GM06990 (cell line): ENCODE results near the gene NEUROG1.
"Not testable (repeated sequence)": the region's sequence is repeated elsewhere in the genome, so short reads cannot be mapped to it uniquely, and the experiment has no call there.

ENCODE experiments used
- DNase-seq: peaks from one replicate; pipeline ENCODE4 v3.0.0-alpha.2; 2011; ENCODE audit not compliant: insufficient read length; ENCODE audit errors: extremely low read depth
- H3K27me3 ChIP-seq: replicated peaks from 2 replicates; pipeline ENCODE4 v1.6.0; 2011; ENCODE audit warnings: low read length; ENCODE audit not compliant: control insufficient read depth, insufficient read depth
- H3K36me3 ChIP-seq: 2 replicates; pipeline ENCODE4 v1.5.1; 2011; ENCODE audit warnings: low read length; ENCODE audit not compliant: control insufficient read depth, insufficient read depth
- H3K4me3 ChIP-seq: replicated peaks from 2 replicates; pipeline ENCODE4 v1.5.1; 2011; ENCODE audit warnings: low read depth, mild to moderate bottlenecking, control low read depth, low read length
- CTCF ChIP-seq: IDR thresholded peaks from 2 replicates; pipeline ENCODE4 v1.5.1; 2011; ENCODE audit warnings: low read length, control low read depth, mild to moderate bottlenecking, inconsistent platforms; ENCODE audit not compliant: insufficient read depth, poor library complexity, severe bottlenecking

NEUROG1 gene

GRCh38 chr5:135534609-135535419 is 950 bp downstream of the NEUROG1 start:
- no peak overlapping the region for H3K4me3 ChIP-seq
- no peak for DNase-seq
- no peak for TF ChIP-seq CTCF
- H3K27me3 ChIP-seq, result no peaks in the 10 kb centered on the region; the same call in 1 of the 2 replicates
- H3K36me3 ChIP-seq, result no peaks in the 10 kb centered on the region

- TF ChIP-seq CTCF, result no peak
- no peaks in the 10 kb centered on the region; the same call in 1 of the 2 replicates for H3K27me3 ChIP-seq
- no peaks in the 10 kb centered on the region for H3K36me3 ChIP-seq
- H3K4me3 ChIP-seq, result no peak overlapping the region
- DNase-seq, result no peak
Measured at GRCh38 chr5:135533794-135534193, 2.0 kb downstream of the NEUROG1 start.

GRCh38 chr5:135533334-135533733 is 2.4 kb downstream of the NEUROG1 start:
- no peak for DNase-seq
- TF ChIP-seq CTCF, result no peak
- Histone ChIP-seq H3K4me3 (no peak overlapping the region), H3K27me3 (no peaks in the 10 kb centered on the region; the same call in 1 of the 2 replicates), H3K36me3 (no peaks in the 10 kb centered on the region)

GRCh38 chr5:135529576-135529975 is 6.2 kb downstream of the NEUROG1 start:
- H3K4me3 ChIP-seq, H3K36me3 ChIP-seq, H3K27me3 ChIP-seq, DNase-seq: not testable (repeated sequence)

- Histone ChIP-seq H3K4me3 (no peak overlapping the region), H3K27me3 (no peaks in the 10 kb centered on the region; the same call in 1 of the 2 replicates), H3K36me3 (no peaks in the 10 kb centered on the region)
- TF ChIP-seq CTCF, result no peak
- no peak for DNase-seq
Measured at GRCh38 chr5:135526924-135527323, 8.8 kb downstream of the NEUROG1 start.

GRCh38 chr5:135521964-135522363 is 13.8 kb downstream of the NEUROG1 start:
- H3K27me3 ChIP-seq, result no peaks in the 10 kb centered on the region
- DNase-seq, result no peak
- no peak overlapping the region for H3K4me3 ChIP-seq
- H3K36me3 ChIP-seq, result no peaks in the 10 kb centered on the region
- TF ChIP-seq CTCF, result no peak
